ENCODE results near the gene SYMPK.

DNA sequence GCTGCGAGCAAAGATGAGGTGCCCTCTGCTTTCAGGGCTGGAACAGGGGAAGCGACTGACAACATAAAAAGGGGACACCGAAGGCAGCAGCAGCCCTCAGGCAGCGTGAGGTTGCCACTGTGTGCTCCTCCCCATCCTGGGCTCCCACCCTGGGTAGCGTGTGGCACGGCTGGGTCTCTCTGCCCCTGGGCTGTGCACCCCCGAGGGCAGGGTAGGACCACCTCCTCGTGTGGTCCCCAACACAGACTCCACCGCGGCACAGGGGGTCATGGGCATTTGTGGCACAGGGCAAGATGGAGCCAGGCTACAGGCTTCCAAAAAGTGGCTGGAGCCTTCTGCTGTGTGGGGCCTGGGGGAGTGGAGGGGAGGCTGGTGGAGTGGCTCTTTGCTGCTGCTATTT lies 41.4 kb downstream of the SYMPK start:
- TF ChIP-seq, protein P1, sequence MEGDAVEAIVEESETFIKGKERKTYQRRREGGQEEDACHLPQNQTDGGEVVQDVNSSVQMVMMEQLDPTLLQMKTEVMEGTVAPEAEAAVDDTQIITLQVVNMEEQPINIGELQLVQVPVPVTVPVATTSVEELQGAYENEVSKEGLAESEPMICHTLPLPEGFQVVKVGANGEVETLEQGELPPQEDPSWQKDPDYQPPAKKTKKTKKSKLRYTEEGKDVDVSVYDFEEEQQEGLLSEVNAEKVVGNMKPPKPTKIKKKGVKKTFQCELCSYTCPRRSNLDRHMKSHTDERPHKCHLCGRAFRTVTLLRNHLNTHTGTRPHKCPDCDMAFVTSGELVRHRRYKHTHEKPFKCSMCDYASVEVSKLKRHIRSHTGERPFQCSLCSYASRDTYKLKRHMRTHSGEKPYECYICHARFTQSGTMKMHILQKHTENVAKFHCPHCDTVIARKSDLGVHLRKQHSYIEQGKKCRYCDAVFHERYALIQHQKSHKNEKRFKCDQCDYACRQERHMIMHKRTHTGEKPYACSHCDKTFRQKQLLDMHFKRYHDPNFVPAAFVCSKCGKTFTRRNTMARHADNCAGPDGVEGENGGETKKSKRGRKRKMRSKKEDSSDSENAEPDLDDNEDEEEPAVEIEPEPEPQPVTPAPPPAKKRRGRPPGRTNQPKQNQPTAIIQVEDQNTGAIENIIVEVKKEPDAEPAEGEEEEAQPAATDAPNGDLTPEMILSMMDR (IDR thresholded peaks at IDR 0.05; ENCODE audit: insufficient read depth, low read length, poor library complexity, severe bottlenecking), result no peak
- no peak for TF ChIP-seq EZH2phosphoT487 (conservative IDR thresholded peaks at IDR 0.05; ENCODE audit: low read length)
